Neural progenitor cell (in vitro differentiated cells): ENCODE measurements around the gene CHD6. TPM values are rescaled to one million over a fixed set of nuclear protein-coding genes. Genes with fewer than 3 reads are reported as not detected.

Experiments
- DNase-seq: peaks from one replicate; pipeline ENCODE4 v3.0.0-alpha.2; 2016; ENCODE audit warnings: low spot score
- H2AFZ ChIP-seq: fragments of 200-600 bp; sonication (generic); replicated peaks from 2 replicates; pipeline ENCODE4 v1.6.1; 2016; ENCODE audit warnings: antibody characterized with exemption
- H3F3A ChIP-seq: fragments of 200-600 bp; sonication (generic); 2 replicates; pipeline ENCODE4 v1.6.1; 2016; ENCODE audit warnings: antibody characterized with exemption, low read depth
- H3K27ac ChIP-seq: fragments of 200-600 bp; sonication (generic); 2 replicates; pipeline ENCODE4 v1.5.1; 2016; ENCODE audit warnings: mild to moderate bottlenecking
- H3K27me3 ChIP-seq: fragments of 200-600 bp; sonication (generic); 2 replicates; pipeline ENCODE4 v1.6.1; 2016; ENCODE audit warnings: mild to moderate bottlenecking, moderate library complexity
- H3K36me3 ChIP-seq: fragments of 200-600 bp; sonication (generic); 2 replicates; pipeline ENCODE4 v1.5.1; 2016
- H3K4me1 ChIP-seq: fragments of 200-600 bp; sonication (generic); 2 replicates; pipeline ENCODE4 v1.6.1; 2016; ENCODE audit warnings: mixed run types
- H3K4me2 ChIP-seq: fragments of 200-600 bp; sonication (generic); 2 replicates; pipeline ENCODE4 v1.6.1; 2016
- H3K4me3 ChIP-seq: fragments of 200-600 bp; sonication (generic); 2 replicates; pipeline ENCODE4 v1.5.1; 2016
- H3K79me2 ChIP-seq: fragments of 200-600 bp; sonication (generic); 2 replicates; pipeline ENCODE4 v1.6.1; 2016; ENCODE audit warnings: low read depth
- H3K9ac ChIP-seq: fragments of 200-600 bp; sonication (generic); 2 replicates; pipeline ENCODE4 v1.6.1; 2016
- H3K9me3 ChIP-seq: fragments of 200-600 bp; sonication (generic); 2 replicates; pipeline ENCODE4 v1.5.1; 2016; ENCODE audit warnings: low read depth
- H4K20me1 ChIP-seq: fragments of 200-600 bp; sonication (generic); 2 replicates; pipeline ENCODE4 v1.6.1; 2016; ENCODE audit warnings: low read depth
- H3K27ac Mint-ChIP-seq: 3 replicates; pipeline ENCODE4 v1.8.0; 2021; ENCODE audit warnings: mixed read lengths
- H3K27me3 Mint-ChIP-seq: 2 replicates; pipeline ENCODE4 v1.8.0; 2022; ENCODE audit warnings: low read depth, mild to moderate bottlenecking, inconsistent platforms, moderate library complexity, mixed read lengths; ENCODE audit not compliant: insufficient read depth
- H3K36me3 Mint-ChIP-seq: 3 replicates; pipeline ENCODE4 v1.8.0; 2021; ENCODE audit warnings: mixed read lengths
- H3K4me1 Mint-ChIP-seq: 3 replicates; pipeline ENCODE4 v1.8.0; 2021; ENCODE audit warnings: mixed read lengths
- H3K4me3 Mint-ChIP-seq: 3 replicates; pipeline ENCODE4 v1.8.0; 2021; ENCODE audit warnings: mild to moderate bottlenecking, moderate library complexity, mixed read lengths
- H3K9me3 Mint-ChIP-seq: 3 replicates; pipeline ENCODE4 v1.8.0; 2020; ENCODE audit warnings: mixed read lengths
- CTCF ChIP-seq: fragments of 200-600 bp; sonication (generic); IDR thresholded peaks from 2 replicates; pipeline ENCODE4 v1.5.1; 2017; ENCODE audit warnings: antibody characterized with exemption, mild to moderate bottlenecking
- EZH2 ChIP-seq: fragments of 200-600 bp; sonication (generic); IDR thresholded peaks from 2 replicates; pipeline ENCODE4 v1.6.1; 2017; ENCODE audit warnings: antibody characterized with exemption, mild to moderate bottlenecking, moderate library complexity
- EZH2phosphoT487 ChIP-seq: fragments of 200-600 bp; sonication (generic); IDR thresholded peaks from 2 replicates; pipeline ENCODE4 v1.6.1; 2017; ENCODE audit warnings: antibody characterized with exemption
- total RNA-seq: library from RNA; depleted of rRNA; stranded (reverse); fragments of >200 nt; gene quantifications from 2 replicates; pipeline ENCODE4 v1.2.3, GENCODE V29; 2015; ENCODE audit warnings: low replicate concordance

CHD6 gene
- total RNA-seq, 1 donor from 2014 or later: 76.1 TPM

DNA sequence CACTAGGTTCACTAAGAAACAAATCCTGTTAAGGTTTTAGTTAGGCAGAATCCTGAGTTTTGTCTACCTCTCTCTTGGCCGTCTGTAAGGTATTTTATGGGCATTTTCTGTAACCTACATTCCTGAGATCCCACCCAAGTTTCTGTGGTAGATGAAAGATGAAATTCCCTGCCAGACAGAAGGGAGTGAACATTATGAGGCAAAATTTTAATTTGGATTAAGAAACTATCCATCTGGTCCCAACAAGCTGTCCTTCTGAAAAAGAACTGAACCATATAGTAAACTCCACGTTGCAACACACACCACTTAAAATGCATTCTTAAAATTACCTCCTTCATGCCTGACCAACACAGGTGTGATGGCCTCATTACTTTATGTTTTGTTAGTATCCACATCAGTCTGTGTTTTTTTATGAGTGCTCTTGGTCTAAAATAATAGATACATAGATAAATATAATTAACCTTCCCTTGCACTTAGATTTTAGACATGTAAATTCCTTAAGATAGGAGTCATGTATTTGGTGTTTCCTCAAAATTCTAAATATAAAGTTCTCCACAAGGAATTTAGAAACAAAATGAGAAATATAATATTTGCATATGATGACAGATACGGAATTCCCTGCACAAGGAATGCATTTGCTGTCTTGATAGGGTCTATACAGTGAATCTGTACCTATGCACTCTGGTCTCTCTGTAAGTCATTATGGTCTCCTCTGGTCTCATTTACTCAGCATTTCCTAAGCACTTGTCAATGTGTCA is 86.5 kb downstream of the CHD6 start:
- no peak for TF ChIP-seq CTCF
- TF ChIP-seq EZH2: no peak
- no peak for TF ChIP-seq EZH2phosphoT487
- H3K9me3 Mint-ChIP-seq: no peaks in the 10 kb centered on the region
- H3K4me3 ChIP-seq: no peak overlapping the region
- no peak overlapping the region for H3K27ac Mint-ChIP-seq
- H3K36me3 ChIP-seq: no peaks in the 10 kb centered on the region
- peaks cover 12% of the 10 kb centered on the region for H3K36me3 Mint-ChIP-seq
- peaks cover 52% of the 10 kb centered on the region for H4K20me1 ChIP-seq
- peaks cover 60% of the 10 kb centered on the region for H3K79me2 ChIP-seq
- H3K9ac ChIP-seq: no peak overlapping the region
- no peak overlapping the region for H2AFZ ChIP-seq
- H3K4me2 ChIP-seq: no peak overlapping the region
- H3F3A ChIP-seq: no peaks in the 10 kb centered on the region
- no peak for DNase-seq
- H3K27me3 ChIP-seq: no peaks in the 10 kb centered on the region
- H3K27ac ChIP-seq: no peak overlapping the region
- no peaks in the 10 kb centered on the region for H3K4me1 Mint-ChIP-seq
- H3K27me3 Mint-ChIP-seq: no peaks in the 10 kb centered on the region
- no peaks in the 10 kb centered on the region for H3K9me3 ChIP-seq
- no peaks in the 10 kb centered on the region for H3K4me1 ChIP-seq
- H3K4me3 Mint-ChIP-seq: no peak overlapping the region

DNA sequence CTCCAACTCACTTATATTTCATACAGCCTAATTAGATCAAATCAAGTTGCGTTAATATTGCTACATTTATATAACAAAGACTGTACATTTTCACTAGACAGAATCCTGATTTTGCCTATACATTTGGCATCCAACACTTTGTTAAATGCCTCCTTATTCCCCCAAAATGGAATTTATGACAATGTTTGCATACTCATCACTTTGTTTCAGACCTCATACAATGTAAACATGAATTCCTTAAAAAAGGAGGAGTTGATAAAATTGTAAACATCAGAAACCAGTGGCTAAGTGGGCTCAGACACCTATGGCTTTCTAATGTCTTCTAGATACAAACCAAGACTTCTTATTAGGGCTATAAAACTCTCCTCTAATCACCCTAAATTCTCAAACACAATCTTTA is 87.3 kb downstream of the CHD6 start:
- Mint-ChIP-seq H3K4me1 (no peaks in the 10 kb centered on the region), H3K27me3 (no peaks in the 10 kb centered on the region), H3K36me3 (peaks cover 12% of the 10 kb centered on the region), H3K9me3 (no peaks in the 10 kb centered on the region), H3K27ac (no peak overlapping the region), H3K4me3 (no peak overlapping the region)
- no peak overlapping the region for H3K9ac ChIP-seq
- peaks cover under 1% of the 10 kb centered on the region for H3K4me1 ChIP-seq
- no peak overlapping the region for H3K4me3 ChIP-seq
- peaks cover 57% of the 10 kb centered on the region for H4K20me1 ChIP-seq
- no peak overlapping the region for H2AFZ ChIP-seq
- no peak for DNase-seq
- TF ChIP-seq EZH2: no peak
- no peak for TF ChIP-seq EZH2phosphoT487
- no peak for TF ChIP-seq CTCF
- peaks cover 2% of the 10 kb centered on the region for H3F3A ChIP-seq
- no peaks in the 10 kb centered on the region for H3K27me3 ChIP-seq
- no peak overlapping the region for H3K27ac ChIP-seq
- no peaks in the 10 kb centered on the region for H3K9me3 ChIP-seq
- H3K36me3 ChIP-seq: no peaks in the 10 kb centered on the region
- peaks cover 60% of the 10 kb centered on the region for H3K79me2 ChIP-seq
- H3K4me2 ChIP-seq: no peak overlapping the region

GRCh38 chr20:41526327-41526726 is 91.8 kb downstream of the CHD6 start:
- Histone ChIP-seq H3K36me3 (no peaks in the 10 kb centered on the region), H3K79me2 (peaks cover 75% of the 10 kb centered on the region), H3K27ac (no peak overlapping the region), H3K4me2 (no peak overlapping the region), H3K4me1 (peaks cover 13% of the 10 kb centered on the region), H3K9me3 (no peaks in the 10 kb centered on the region), H4K20me1 (peaks cover 73% of the 10 kb centered on the region), H3K9ac (no peak overlapping the region), H3K27me3 (no peaks in the 10 kb centered on the region), H3F3A (peaks cover 12% of the 10 kb centered on the region), H3K4me3 (no peak overlapping the region), H2AFZ (no peak overlapping the region)
- peaks cover 22% of the 10 kb centered on the region for H3K36me3 Mint-ChIP-seq
- H3K27ac Mint-ChIP-seq: no peak overlapping the region
- no peaks in the 10 kb centered on the region for H3K4me1 Mint-ChIP-seq
- H3K9me3 Mint-ChIP-seq: no peaks in the 10 kb centered on the region
- TF ChIP-seq EZH2phosphoT487: no peak
- H3K4me3 Mint-ChIP-seq: no peak overlapping the region
- H3K27me3 Mint-ChIP-seq: no peaks in the 10 kb centered on the region
- no peak for DNase-seq

- H3F3A ChIP-seq: peaks cover 12% of the 10 kb centered on the region
- H3K27ac ChIP-seq: peak overlapping the region; percentile 49
- H3K4me1 ChIP-seq: peaks cover 13% of the 10 kb centered on the region
- no peak overlapping the region for H3K4me3 ChIP-seq
- Mint-ChIP-seq H3K36me3 (peaks cover 19% of the 10 kb centered on the region), H3K27me3 (no peaks in the 10 kb centered on the region), H3K4me1 (no peaks in the 10 kb centered on the region), H3K4me3 (no peak overlapping the region), H3K27ac (no peak overlapping the region), H3K9me3 (no peaks in the 10 kb centered on the region)
- H3K27me3 ChIP-seq: no peaks in the 10 kb centered on the region
- no peak overlapping the region for H3K4me2 ChIP-seq
- peak; percentile 29 for DNase-seq
- H4K20me1 ChIP-seq: peaks cover 63% of the 10 kb centered on the region
- no peaks in the 10 kb centered on the region for H3K36me3 ChIP-seq
- no peak overlapping the region for H3K9ac ChIP-seq
- peaks cover 82% of the 10 kb centered on the region for H3K79me2 ChIP-seq
- no peak for TF ChIP-seq EZH2phosphoT487
- no peak for TF ChIP-seq EZH2
- TF ChIP-seq CTCF: no peak
- H3K9me3 ChIP-seq: no peaks in the 10 kb centered on the region
- H2AFZ ChIP-seq: no peak overlapping the region
Observed at GRCh38 chr20:41524980-41525613, 93.1 kb downstream of the CHD6 start.
